Mesenchymal stem cell (in vitro differentiated cells and primary cell): Measurements from ENCODE around the gene RAET1L.
A peak's percentile ranks its signal among the peaks of the same experiment; 100 is the strongest.

Experiments used
- DNase-seq: peaks from one replicate; pipeline ENCODE4 v3.0.0-alpha.2; 2013
- H2AFZ ChIP-seq: one replicate; pipeline ENCODE4 v1.6.1; 2013; ENCODE audit warnings: low read depth, mild to moderate bottlenecking, control low read depth, inconsistent platforms, low read length, moderate library complexity
- H2AK5ac ChIP-seq: 2 replicates; pipeline ENCODE4 v1.6.1; 2013; ENCODE audit warnings: low read length, moderate library complexity, mild to moderate bottlenecking, inconsistent platforms; ENCODE audit not compliant: severe bottlenecking
- H2BK120ac ChIP-seq: one replicate; pipeline ENCODE4 v1.6.1; 2013; ENCODE audit warnings: low read depth, mild to moderate bottlenecking, inconsistent platforms, low read length, moderate library complexity
- H2BK12ac ChIP-seq, 2 experiments: one replicate each; pipeline ENCODE4 v1.6.1; 2013; ENCODE audit warnings: inconsistent platforms in 2 of 2, low read length in 2 of 2, mild to moderate bottlenecking in 2 of 2, moderate library complexity in 2 of 2, control low read depth in 1 of 2
- H2BK15ac ChIP-seq: one replicate; pipeline ENCODE4 v1.6.1; 2013; ENCODE audit warnings: mild to moderate bottlenecking, low read depth, inconsistent platforms; ENCODE audit not compliant: poor library complexity, severe bottlenecking
- H2BK5ac ChIP-seq: 2 replicates; pipeline ENCODE4 v1.6.1; 2013; ENCODE audit warnings: low read depth, mild to moderate bottlenecking, low read length, control low read depth, inconsistent platforms; ENCODE audit not compliant: poor library complexity, severe bottlenecking
- H3K14ac ChIP-seq, 2 experiments: one replicate each; pipeline ENCODE4 v1.6.1; 2013; ENCODE audit warnings: inconsistent platforms in 2 of 2, low read length in 2 of 2, control low read depth in 1 of 2, mild to moderate bottlenecking in 1 of 2, moderate library complexity in 1 of 2
- H3K18ac ChIP-seq, 2 experiments: one replicate each; pipeline ENCODE4 v1.6.1; 2013; ENCODE audit warnings: inconsistent platforms in 2 of 2, low read length in 2 of 2, control low read depth in 1 of 2, low read depth in 1 of 2, mild to moderate bottlenecking in 1 of 2
- H3K23ac ChIP-seq, 2 experiments: one replicate each; pipeline ENCODE4 v1.6.1; 2013; ENCODE audit warnings: inconsistent platforms in 2 of 2, low read length in 2 of 2, mild to moderate bottlenecking in 2 of 2, moderate library complexity in 2 of 2, control low read depth in 1 of 2
- H3K27ac ChIP-seq: 2 replicates; pipeline ENCODE4 v1.5.1; 2013; ENCODE audit warnings: mild to moderate bottlenecking, moderate library complexity, low read length, control low read depth, inconsistent platforms; ENCODE audit not compliant: poor library complexity, severe bottlenecking
- H3K27me3 ChIP-seq, 2 experiments: 2 replicates each; pipeline versions ENCODE4 v1.6.1 to v1.7.0; 2013; ENCODE audit warnings: low read length in 2 of 2, mild to moderate bottlenecking in 2 of 2, moderate library complexity in 2 of 2, control low read depth in 1 of 2, inconsistent platforms in 1 of 2; ENCODE audit not compliant: control insufficient read depth in 1 of 2, insufficient read depth in 1 of 2
- H3K36me3 ChIP-seq, 2 experiments: 2 replicates each; pipeline versions ENCODE4 v1.6.1 to v1.7.0; 2013; ENCODE audit warnings: low read length in 2 of 2, control low read depth in 1 of 2, inconsistent platforms in 1 of 2, low read depth in 1 of 2, mild to moderate bottlenecking in 1 of 2; ENCODE audit not compliant: insufficient read depth in 2 of 2, control insufficient read depth in 1 of 2
- H3K4ac ChIP-seq, 2 experiments: one replicate each; pipeline ENCODE4 v1.6.1; 2013; ENCODE audit warnings: inconsistent platforms in 2 of 2, low read length in 2 of 2, mild to moderate bottlenecking in 2 of 2, moderate library complexity in 2 of 2, control low read depth in 1 of 2, low read depth in 1 of 2
- H3K4me1 ChIP-seq: 2 replicates; pipeline ENCODE4 v1.6.1; 2013; ENCODE audit warnings: low read depth, low read length, control low read depth; ENCODE audit not compliant: control insufficient read depth, insufficient read depth
- H3K4me2 ChIP-seq: 2 replicates; pipeline ENCODE4 v1.6.1; 2013; ENCODE audit warnings: low read length, mild to moderate bottlenecking, inconsistent platforms; ENCODE audit not compliant: poor library complexity, severe bottlenecking
- H3K4me3 ChIP-seq, 2 experiments: 2 replicates each; pipeline versions ENCODE4 v1.5.1 to v1.7.0; 2013; ENCODE audit warnings: low read length in 2 of 2, mild to moderate bottlenecking in 2 of 2, control low read depth in 1 of 2, low read depth in 1 of 2; ENCODE audit not compliant: insufficient read depth in 1 of 2
- H3K79me1 ChIP-seq: replicated peaks from 2 replicates; pipeline ENCODE4 v1.6.1; 2013; ENCODE audit warnings: mild to moderate bottlenecking, control low read depth, low read length, inconsistent platforms; ENCODE audit not compliant: poor library complexity, severe bottlenecking
- H3K9ac ChIP-seq: 2 replicates; pipeline ENCODE4 v1.7.0; 2013; ENCODE audit warnings: mild to moderate bottlenecking, low read length, moderate library complexity
- H3K9me3 ChIP-seq: 2 replicates; pipeline ENCODE4 v1.7.0; 2013; ENCODE audit warnings: mild to moderate bottlenecking, low read length; ENCODE audit not compliant: control insufficient read depth
- H4K8ac ChIP-seq: one replicate; pipeline ENCODE4 v1.6.1; 2013; ENCODE audit warnings: inconsistent platforms, mild to moderate bottlenecking, low read length, moderate library complexity
- H4K91ac ChIP-seq: one replicate; pipeline ENCODE4 v1.6.1; 2013; ENCODE audit warnings: mild to moderate bottlenecking, low read length, inconsistent platforms
- WGBS: methylation state at CpG from one replicate; pipeline ENCODE4 v1.1.7; 2013; ENCODE audit warnings: mixed read lengths; 5-methylcytosine and 5-hydroxymethylcytosine counted together

The RAET1L gene

GRCh38 chr6:149985481-149985937, 39.8 kb downstream of the RAET1L start:
- Histone ChIP-seq H3K4me3 (no peak overlapping the region), H3K27ac (no peak overlapping the region), H3K14ac (peak overlapping the region in 1 of 2 experiments; percentile 57), H3K18ac (no peak overlapping the region), H4K91ac (no peak overlapping the region), H3K4ac (no peak overlapping the region), H2AFZ (no peak overlapping the region), H3K9me3 (peaks cover 26% of the 10 kb centered on the region), H3K27me3 (peaks cover 79 to 89% of the 10 kb centered on the region in 2 experiments), H3K23ac (no peak overlapping the region), H2AK5ac (no peak overlapping the region), H2BK15ac (no peak overlapping the region), H3K79me1 (no peaks in the 10 kb centered on the region), H2BK120ac (no peak overlapping the region), H3K36me3 (no peaks in the 10 kb centered on the region), H2BK12ac (no peak overlapping the region), H2BK5ac (no peak overlapping the region), H4K8ac (no peak overlapping the region), H3K4me2 (no peak overlapping the region), H3K9ac (no peak overlapping the region), H3K4me1 (peaks cover 5% of the 10 kb centered on the region)
- no peak for DNase-seq
- 37% methylated on average over 5 of the region's 5 CpGs for WGBS

GRCh38 chr6:149984773-149985172, 40.6 kb downstream of the RAET1L start:
- H3K14ac ChIP-seq = no peak overlapping the region
- no peak overlapping the region for H2AK5ac ChIP-seq
- no peak overlapping the region for H2BK120ac ChIP-seq
- H3K4me3 ChIP-seq = no peak overlapping the region
- 73% methylated on average over 5 of the region's 5 CpGs for WGBS
- no peak overlapping the region for H3K4ac ChIP-seq
- no peak for DNase-seq
- no peak overlapping the region for H3K9ac ChIP-seq
- H3K27ac ChIP-seq = no peak overlapping the region
- no peak overlapping the region for H2BK12ac ChIP-seq
- no peak overlapping the region for H2AFZ ChIP-seq
- H3K18ac ChIP-seq = no peak overlapping the region
- H3K23ac ChIP-seq = no peak overlapping the region
- no peak overlapping the region for H3K4me2 ChIP-seq
- H3K36me3 ChIP-seq = no peaks in the 10 kb centered on the region
- peaks cover 71 to 86% of the 10 kb centered on the region in 2 experiments for H3K27me3 ChIP-seq
- no peak overlapping the region for H2BK5ac ChIP-seq
- H4K91ac ChIP-seq = no peak overlapping the region
- no peaks in the 10 kb centered on the region for H3K4me1 ChIP-seq
- H2BK15ac ChIP-seq = no peak overlapping the region
- no peaks in the 10 kb centered on the region for H3K79me1 ChIP-seq
- H4K8ac ChIP-seq = no peak overlapping the region
- peaks cover 26% of the 10 kb centered on the region for H3K9me3 ChIP-seq

GRCh38 chr6:149983145-149983544, 42.2 kb downstream of the RAET1L start:
- Histone ChIP-seq H4K8ac (no peak overlapping the region), H3K27me3 (peaks cover 67 to 80% of the 10 kb centered on the region in 2 experiments), H2BK120ac (no peak overlapping the region), H2AFZ (no peak overlapping the region), H2BK15ac (no peak overlapping the region), H3K14ac (no peak overlapping the region), H3K18ac (no peak overlapping the region), H3K4me3 (no peak overlapping the region), H3K9me3 (peaks cover 15% of the 10 kb centered on the region), H2BK5ac (no peak overlapping the region), H3K4me2 (no peak overlapping the region), H2BK12ac (no peak overlapping the region), H3K27ac (no peak overlapping the region), H3K36me3 (no peaks in the 10 kb centered on the region), H3K23ac (peak overlapping the region in 1 of 2 experiments; percentile 52), H3K9ac (no peak overlapping the region), H3K4ac (no peak overlapping the region), H3K4me1 (no peaks in the 10 kb centered on the region), H4K91ac (no peak overlapping the region), H2AK5ac (no peak overlapping the region), H3K79me1 (no peaks in the 10 kb centered on the region)
- DNase-seq = no peak
- WGBS = 13% methylated on average over 4 of the region's 9 CpGs

- Histone ChIP-seq H2AK5ac (no peak overlapping the region), H3K27ac (no peak overlapping the region)
- 74% methylated on average over 5 of the region's 6 CpGs for WGBS
These were observed 46.0 kb downstream of the RAET1L start for GRCh38 chr6:149979293-149979692.

More at GRCh38 chr6:149979293-149979692, 46.0 kb downstream of the RAET1L start:
- Histone ChIP-seq H3K79me1 (no peaks in the 10 kb centered on the region), H4K91ac (no peak overlapping the region), H2BK5ac (no peak overlapping the region), H4K8ac (no peak overlapping the region), H3K4me2 (no peak overlapping the region), H3K9ac (no peak overlapping the region), H3K14ac (no peak overlapping the region), H3K23ac (no peak overlapping the region), H3K27me3 (peaks cover 67 to 77% of the 10 kb centered on the region in 2 experiments), H3K4me1 (no peaks in the 10 kb centered on the region), H3K9me3 (no peaks in the 10 kb centered on the region), H2BK120ac (no peak overlapping the region), H3K36me3 (no peaks in the 10 kb centered on the region), H3K4ac (no peak overlapping the region), H2AFZ (no peak overlapping the region), H2BK12ac (no peak overlapping the region), H3K18ac (no peak overlapping the region), H3K4me3 (no peak overlapping the region), H2BK15ac (no peak overlapping the region)
- no peak for DNase-seq
